Measurements from ENCODE around the gene PAPSS1. TPM values are rescaled to one million over a fixed set of nuclear protein-coding genes. Genes with fewer than 3 reads are reported as not detected.

PAPSS1 gene
- total RNA-seq, 4 donors from 2014 or later: 22.7 to 35.3 (median 29.6) TPM

- intact Hi-C loops (cut with DNase I): no loop called here
- no peak for DNase-seq
- TF ChIP-seq CTCF (IDR thresholded peaks at IDR 0.05): no peak
- no peak for TF ChIP-seq POLR2A (IDR thresholded peaks at IDR 0.05)
- Histone ChIP-seq H3K9me3 (no peaks in the 10 kb centered on the region), H3K27me3 (no peaks in the 10 kb centered on the region), H3K4me1 (peaks cover 11 to 12% of the 10 kb centered on the region in 2 donors), H3K27ac (peak overlapping the region in 1 of 3 donors; percentile 80), H3K4me3 (replicated peaks in 1 of 3) (no peak overlapping the region), H3K36me3 (no peaks in the 10 kb centered on the region)
These were observed 119.1 kb downstream of the PAPSS1 start for GRCh38 chr4:107600983-107601382.

DNA sequence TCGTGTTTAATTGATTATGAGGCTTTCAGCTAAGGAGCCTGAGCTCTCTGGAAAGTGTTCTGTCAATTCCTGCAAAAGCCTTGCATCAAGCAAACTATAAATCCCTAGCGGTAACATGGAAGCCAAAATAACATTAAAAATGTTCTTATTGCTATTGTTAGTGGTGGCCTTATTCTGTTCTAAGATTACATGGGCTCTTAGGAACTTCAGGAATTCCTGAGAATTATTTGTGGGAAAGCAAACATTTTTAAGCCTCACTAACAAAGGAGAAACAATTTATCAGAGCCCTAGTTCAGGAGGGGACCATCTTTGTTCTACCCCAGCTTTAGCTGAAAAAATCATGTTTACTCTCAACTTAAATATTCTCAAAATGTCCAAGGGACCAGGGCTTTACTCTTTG lies 119.6 kb downstream of the PAPSS1 start:
- Histone ChIP-seq H3K36me3 (no peaks in the 10 kb centered on the region), H3K27ac (peak overlapping the region in 2 of 3 donors; percentile 41 to 80), H3K9me3 (no peaks in the 10 kb centered on the region), H3K4me1 (peaks cover 11 to 12% of the 10 kb centered on the region in 2 donors), H3K27me3 (no peaks in the 10 kb centered on the region), H3K4me3 (replicated peaks in 1 of 3) (no peak overlapping the region)
- TF ChIP-seq POLR2A (IDR thresholded peaks at IDR 0.05): no peak
- no peak for TF ChIP-seq CTCF (IDR thresholded peaks at IDR 0.05)
- WGBS, 2 donors: 53 to 62% methylated on average over 2 of the region's 2 CpGs
- intact Hi-C loops (cut with DNase I): no loop called here
- DNase-seq: no peak

DNA sequence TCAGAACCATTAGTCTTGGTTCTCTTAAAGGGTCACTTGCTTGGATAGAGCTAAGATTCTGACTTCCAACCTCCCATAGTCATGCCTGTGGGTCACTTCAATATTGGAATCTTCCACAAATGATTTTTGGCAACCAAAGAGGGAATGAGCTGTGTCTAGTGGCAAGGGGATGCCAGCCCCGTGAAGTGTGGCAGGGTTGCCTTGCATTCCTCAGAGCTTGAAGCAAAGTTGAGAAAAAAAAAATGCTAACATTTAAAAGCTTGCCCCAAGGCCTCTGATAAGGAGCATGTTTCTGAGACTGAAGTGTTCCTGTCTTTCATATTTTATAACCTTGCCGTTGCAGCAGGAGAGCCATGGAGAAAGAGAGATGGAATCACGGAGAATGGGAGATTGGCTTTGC lies 120.2 kb downstream of the PAPSS1 start:
- TF ChIP-seq CTCF (IDR thresholded peaks at IDR 0.05) (no peak), POLR2A (IDR thresholded peaks at IDR 0.05) (no peak)
- peak; percentile 77 to 89 for DNase-seq
- WGBS, 2 donors: 41% methylated on average over 3 of the region's 3 CpGs
- Histone ChIP-seq H3K4me1 (peaks cover 11 to 12% of the 10 kb centered on the region in 2 donors), H3K4me3 (replicated peaks in 1 of 3) (no peak overlapping the region), H3K27ac (peak overlapping the region in 2 of 3 donors; percentile 41 to 80), H3K27me3 (no peaks in the 10 kb centered on the region), H3K9me3 (no peaks in the 10 kb centered on the region), H3K36me3 (no peaks in the 10 kb centered on the region)
- intact Hi-C loops (cut with DNase I): no loop called here

DNA sequence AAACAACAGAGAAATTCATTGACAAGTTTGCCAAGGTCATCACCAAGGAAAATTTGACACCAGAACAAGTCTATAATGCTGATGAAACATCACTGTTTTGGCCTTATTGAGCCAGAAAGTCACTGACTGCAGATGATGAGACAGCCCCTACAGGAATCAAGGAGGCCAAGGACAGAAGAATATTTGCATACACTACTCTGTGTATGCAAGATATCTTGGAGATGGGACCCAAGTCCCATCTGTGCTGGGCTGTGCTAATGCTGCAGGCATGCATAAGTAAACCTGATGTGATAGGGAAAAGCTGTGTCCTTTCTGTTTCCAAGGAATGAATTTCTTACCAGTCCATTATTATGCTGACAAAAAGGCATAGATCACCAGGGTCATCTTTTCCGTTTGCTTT lies 126.8 kb downstream of the PAPSS1 start:
- no peaks in the 10 kb centered on the region for H3K27me3 ChIP-seq
- 71 to 77% methylated on average over 1 of the region's 1 CpG for WGBS, 2 donors
- DNase-seq: no peak
- no peak overlapping the region for H3K4me3 ChIP-seq (replicated peaks in 1 of 3)
- TF ChIP-seq CTCF (IDR thresholded peaks at IDR 0.05): no peak
- no peak for TF ChIP-seq POLR2A (IDR thresholded peaks at IDR 0.05)
- peaks cover 4% of the 10 kb centered on the region for H3K9me3 ChIP-seq
- no peaks in the 10 kb centered on the region for H3K4me1 ChIP-seq
- intact Hi-C loops (cut with DNase I): no loop called here
- H3K36me3 ChIP-seq: no peaks in the 10 kb centered on the region
- H3K27ac ChIP-seq: no peak overlapping the region

DNA sequence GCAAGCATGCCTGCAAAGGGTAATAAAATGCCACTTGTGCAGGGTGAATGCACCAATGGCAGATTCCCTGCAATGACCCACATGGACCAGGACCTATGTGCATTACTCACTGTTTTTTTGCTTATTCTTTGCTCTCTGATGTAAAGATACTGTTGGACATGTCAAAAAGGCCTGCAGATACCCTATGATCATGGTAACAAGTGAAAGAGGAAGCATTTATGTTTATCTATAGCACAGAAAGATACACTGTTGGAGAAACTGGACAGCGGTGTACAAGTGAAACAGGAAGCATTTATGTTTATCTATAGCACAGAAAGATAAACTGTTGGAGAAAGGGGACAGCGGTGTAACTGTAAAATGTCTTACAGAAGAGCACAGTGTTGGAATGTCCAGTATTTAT lies 127.5 kb downstream of the PAPSS1 start:
- intact Hi-C loops (cut with DNase I): no loop called here
- 75 to 82% methylated on average over 2 of the region's 2 CpGs for WGBS, 2 donors
- TF ChIP-seq CTCF (IDR thresholded peaks at IDR 0.05) (no peak), POLR2A (IDR thresholded peaks at IDR 0.05) (no peak)

More for the DNA sequence above, 127.5 kb downstream of the PAPSS1 start:
- DNase-seq: no peak
- no peak overlapping the region for H3K4me3 ChIP-seq (replicated peaks in 1 of 3)
- peaks cover 4% of the 10 kb centered on the region for H3K9me3 ChIP-seq
- no peaks in the 10 kb centered on the region for H3K36me3 ChIP-seq
- H3K27me3 ChIP-seq: no peaks in the 10 kb centered on the region
- H3K4me1 ChIP-seq: no peaks in the 10 kb centered on the region
- H3K27ac ChIP-seq: no peak overlapping the region

All from thyroid gland (tissue), 4 donors.